HG02678 (cell line): ENCODE results near the gene TMEM253.
A peak's percentile ranks its signal among the peaks of the same experiment; 100 is the strongest.

Source experiments
- ATAC-seq: cut with Tn5 transposase; IDR thresholded peaks from one replicate; pipeline ENCODE4 v1.9.1; 2021; ENCODE audit warnings: mild to moderate bottlenecking, moderate library complexity; ENCODE audit not compliant: unreplicated experiment

TMEM253 gene

GRCh38 chr14:21103710-21104447, 3.0 kb downstream of the TMEM253 start:
- ATAC-seq = peak; percentile 87

GRCh38 chr14:21104448-21105060, 3.7 kb downstream of the TMEM253 start:
- ATAC-seq = peak; percentile 34

- ATAC-seq = no peak
These were observed 4.2 kb downstream of the TMEM253 start for GRCh38 chr14:21105095-21105494.

DNA sequence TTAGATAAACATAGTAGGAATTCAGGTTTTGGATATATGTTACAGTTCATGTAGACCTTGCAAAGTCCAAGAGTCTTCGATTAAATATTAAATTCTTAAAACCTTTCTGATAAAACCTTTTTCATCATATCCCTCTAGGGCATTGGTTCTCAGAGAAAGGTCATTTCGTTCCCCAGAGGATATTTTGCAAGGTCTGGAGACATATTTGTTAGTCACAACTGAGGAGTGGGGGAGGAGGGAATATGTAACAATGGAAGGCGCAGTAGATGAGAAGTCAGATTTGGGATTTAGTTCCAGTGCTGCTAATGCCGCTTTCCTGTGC, 5.3 kb downstream of the TMEM253 start:
- ATAC-seq = no peak

DNA sequence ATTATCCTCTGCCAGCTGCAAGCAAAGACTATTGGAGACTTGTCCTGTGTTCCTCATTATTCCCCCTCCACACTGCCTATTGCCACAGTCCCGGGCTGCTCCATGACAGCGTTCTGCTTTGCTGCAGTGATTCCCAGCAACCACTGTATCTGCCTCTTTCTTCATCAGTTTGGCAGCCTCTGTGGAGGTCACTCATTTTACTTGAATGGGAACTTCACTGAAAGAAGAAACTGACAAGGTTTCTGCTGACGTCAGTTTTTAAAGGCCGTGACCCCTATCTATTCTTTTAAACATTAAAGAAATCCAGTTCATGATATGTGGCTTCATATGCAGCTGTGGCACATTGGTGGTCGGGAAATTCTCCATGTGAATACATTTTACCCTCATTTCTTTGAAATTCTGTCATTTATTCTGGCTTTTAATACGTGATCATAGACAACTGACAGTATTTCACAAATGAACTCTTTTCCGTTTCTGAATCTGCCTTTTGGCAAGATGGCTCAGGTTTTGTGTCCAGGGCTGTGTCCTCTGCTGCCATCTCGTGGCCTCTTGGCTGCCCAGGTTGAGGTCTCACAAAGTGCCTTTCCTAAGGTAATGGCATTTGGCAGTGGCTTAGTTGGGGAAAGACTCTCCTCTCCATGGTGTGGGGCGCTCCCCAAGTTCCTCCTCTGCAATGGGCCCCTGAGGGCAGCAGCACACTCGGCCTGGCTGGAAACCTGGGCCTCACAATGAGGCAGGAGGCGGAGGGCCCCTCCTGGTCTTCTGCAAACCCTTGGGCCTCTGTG, 5.8 kb downstream of the TMEM253 start:
- ATAC-seq = no peak

DNA sequence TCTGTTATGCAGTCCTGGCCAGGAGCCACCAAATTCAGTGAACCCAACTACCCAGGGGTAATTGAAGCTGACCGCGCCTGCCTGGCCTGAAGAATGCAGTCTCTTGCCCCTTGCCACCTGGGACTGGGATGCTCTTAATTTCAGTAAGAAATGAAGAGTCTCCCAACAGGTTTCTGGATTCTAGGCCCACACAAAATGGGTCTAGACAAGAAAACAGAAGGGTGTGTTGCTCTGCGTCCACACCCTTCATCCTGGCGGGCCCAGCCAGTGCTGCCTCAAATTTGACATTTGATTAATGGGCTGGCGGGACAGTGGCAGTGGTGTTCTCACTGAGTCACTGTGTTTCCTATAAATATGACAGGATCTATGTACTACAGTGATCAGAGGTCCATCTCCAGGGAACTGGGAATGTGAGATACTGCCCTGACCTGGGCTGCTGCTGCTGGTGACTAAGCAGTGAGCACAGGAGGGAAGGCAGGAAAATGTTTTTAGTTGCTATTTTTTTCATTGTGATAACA, 6.5 kb downstream of the TMEM253 start:
- no peak for ATAC-seq

GRCh38 chr14:21108791-21109190, 7.9 kb downstream of the TMEM253 start:
- no peak for ATAC-seq

DNA sequence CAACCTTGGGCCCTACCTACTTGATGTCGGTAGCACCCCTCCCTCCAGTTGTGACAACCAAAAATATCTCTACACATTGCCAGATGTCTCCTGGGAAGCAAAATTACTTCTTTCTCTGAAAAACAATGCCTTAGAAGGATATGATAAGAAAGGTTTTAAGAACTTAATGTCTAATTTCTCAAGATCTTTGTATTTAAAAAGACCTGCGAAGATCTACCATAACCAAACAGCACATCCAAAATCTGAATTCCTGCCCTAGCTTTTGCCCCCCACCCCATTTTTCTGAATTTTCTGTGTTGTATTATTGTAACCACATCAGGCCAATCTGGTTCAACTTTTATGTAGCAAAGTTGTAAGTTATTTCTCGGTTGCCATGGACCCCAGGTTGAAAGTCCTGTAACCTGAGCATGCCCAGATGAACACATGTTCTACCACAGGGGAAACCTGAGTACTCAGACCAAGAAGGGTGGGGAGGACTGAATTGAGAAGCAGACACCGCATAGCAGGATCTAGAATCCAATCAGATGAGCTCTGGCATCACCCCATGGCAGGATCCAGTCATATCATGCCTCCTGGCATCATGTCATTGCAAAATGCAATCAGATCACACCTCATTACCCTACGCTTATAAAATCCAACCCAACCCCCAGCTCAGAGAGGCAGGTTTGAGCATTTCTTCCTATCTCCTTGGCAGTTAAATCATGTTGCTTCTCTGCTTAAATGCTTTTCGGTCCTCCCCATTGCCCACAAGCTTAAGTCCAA, 8.7 kb downstream of the TMEM253 start:
- peak; percentile 44 for ATAC-seq

- no peak for ATAC-seq
These were observed 11.4 kb downstream of the TMEM253 start for GRCh38 chr14:21112255-21112654.

- ATAC-seq = no peak
These were observed 12.5 kb downstream of the TMEM253 start for GRCh38 chr14:21113369-21113768.

DNA sequence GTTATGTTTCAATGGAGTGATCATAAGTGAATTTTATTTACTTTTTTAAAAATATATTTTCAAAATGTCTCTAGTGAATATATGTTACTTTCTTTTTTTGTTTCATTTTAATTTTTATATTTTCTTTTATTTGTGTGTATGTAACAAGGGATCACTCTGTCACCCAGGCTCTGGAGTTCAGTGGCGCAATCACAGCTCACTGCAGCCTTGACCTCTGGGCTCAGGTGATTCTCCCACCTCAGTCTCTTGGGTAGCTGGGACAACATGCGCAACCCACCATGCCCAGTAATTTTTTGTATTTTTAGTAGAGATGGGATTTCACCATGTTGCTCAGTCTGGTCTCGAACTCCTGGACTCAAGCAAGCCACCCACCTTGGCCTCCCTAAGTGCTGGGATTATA, 18.1 kb downstream of the TMEM253 start:
- no peak for ATAC-seq

DNA sequence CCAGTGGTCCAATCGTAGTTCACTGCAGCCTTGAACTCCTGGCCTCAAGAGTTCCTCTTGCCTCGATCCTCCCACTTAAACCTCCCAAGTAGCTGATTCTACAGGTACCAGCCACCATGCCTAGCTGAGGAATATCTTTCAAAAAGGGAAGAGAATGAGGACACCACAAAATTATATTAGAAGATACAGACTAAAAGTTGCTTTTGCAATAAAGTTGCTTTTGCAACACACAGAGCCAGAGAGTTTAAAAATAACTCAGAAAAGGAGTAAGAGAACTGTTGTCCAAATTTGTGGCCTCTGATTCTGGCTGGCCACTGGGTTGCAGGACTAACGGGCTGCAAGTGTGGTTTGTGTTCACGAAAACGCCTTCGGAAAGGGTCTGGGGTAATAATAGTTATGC, 19.8 kb downstream of the TMEM253 start:
- no peak for ATAC-seq

DNA sequence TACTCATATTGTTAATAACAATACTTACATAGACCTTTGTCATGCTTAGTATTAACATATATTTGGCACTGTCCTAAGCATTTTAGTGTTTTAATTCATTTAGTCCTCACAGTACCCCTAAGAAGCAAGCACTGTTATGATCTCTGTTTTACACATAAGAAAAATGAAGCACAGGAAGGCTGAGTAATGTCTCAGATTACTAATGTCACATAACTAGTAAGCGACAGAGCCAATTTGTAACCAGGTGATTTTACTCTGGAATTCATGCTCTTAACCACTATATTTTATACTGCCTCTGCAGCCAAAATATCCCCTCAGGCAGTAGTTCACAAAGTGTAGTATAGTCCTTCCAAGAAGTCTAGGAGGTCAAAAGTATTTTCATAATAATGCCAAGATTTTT, 20.3 kb downstream of the TMEM253 start:
- ATAC-seq = no peak

- no peak for ATAC-seq
These were observed 22.6 kb downstream of the TMEM253 start for GRCh38 chr14:21123429-21123828.

- ATAC-seq = no peak
These were observed 33.0 kb downstream of the TMEM253 start for GRCh38 chr14:21133901-21134300.

DNA sequence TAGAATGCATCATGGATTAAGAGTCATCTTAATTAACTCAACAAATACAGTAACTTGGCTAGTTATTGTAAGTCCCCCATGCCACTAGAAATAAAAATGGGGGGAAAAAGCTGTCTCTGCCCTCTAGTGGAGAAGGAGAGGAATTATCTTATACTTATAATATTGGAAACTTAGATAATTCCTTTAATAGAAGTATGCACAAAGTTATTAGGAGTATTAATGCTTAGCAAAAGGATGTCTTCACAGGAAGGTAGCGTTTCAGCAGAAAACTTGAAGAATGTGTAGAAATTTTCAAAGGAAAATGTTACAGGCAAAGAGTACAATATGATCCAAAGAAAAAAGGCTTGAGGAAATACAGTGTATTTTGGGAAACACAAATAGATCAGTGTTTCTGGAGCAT, 35.2 kb downstream of the TMEM253 start:
- no peak for ATAC-seq

DNA sequence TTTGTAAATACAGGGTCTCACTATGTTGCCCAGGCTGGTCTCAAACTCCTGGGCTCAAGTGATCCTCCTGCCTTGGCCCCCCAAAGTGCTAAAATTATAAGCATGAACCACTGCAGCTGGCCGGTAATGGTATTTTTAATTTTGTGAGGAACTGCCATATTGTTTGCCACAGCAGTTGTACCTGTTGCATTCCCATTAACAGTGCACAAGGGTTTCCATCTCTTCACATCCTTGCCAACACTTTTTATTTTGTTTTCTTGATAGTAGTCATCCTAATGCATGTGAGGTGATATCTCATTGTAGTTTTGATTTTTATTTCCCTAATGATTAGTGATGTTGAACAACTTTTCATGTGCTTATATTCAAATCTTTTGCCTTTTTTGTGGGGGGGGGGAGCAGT, 41.5 kb downstream of the TMEM253 start:
- ATAC-seq = no peak

DNA sequence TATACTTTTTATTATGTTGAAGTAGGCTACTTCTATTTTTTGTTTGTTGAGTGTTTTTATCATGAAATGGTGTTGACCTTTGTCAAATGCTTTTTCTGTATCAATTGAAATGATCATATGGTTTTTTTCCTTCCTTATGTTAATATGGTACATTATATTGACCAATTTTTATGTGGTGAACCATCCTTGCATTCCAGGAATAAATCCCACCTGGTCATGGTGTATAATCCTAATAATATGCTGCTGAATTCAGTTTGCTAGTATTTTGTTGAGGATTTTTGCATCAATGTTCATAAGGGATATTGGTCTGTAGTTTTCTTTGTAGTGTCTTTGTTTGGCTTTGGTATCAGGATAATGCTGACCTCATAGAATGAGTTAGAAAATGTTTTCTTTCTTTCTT, 44.6 kb downstream of the TMEM253 start:
- ATAC-seq = no peak

- no peak for ATAC-seq
These were observed 48.9 kb downstream of the TMEM253 start for GRCh38 chr14:21149641-21150367.
